NT2/D1 (cell line): ENCODE measurements around the gene PPP1R14D.

ENCODE experiments used
- DNase-seq: peaks from one replicate; pipeline ENCODE4 v3.0.0-alpha.2; 2011; ENCODE audit warnings: low read depth, low spot score
- H3K27me3 ChIP-seq: 2 replicates; pipeline ENCODE4 v1.6.0; 2011; ENCODE audit warnings: mild to moderate bottlenecking; ENCODE audit not compliant: insufficient read length, insufficient read depth
- H3K36me3 ChIP-seq: 2 replicates; pipeline ENCODE4 v1.6.1; 2011; ENCODE audit warnings: mild to moderate bottlenecking, low read length, mixed read lengths; ENCODE audit not compliant: insufficient read depth, insufficient read length
- H3K4me1 ChIP-seq: 2 replicates; pipeline ENCODE4 v1.5.1; 2011; ENCODE audit not compliant: insufficient read depth, insufficient read length
- H3K4me3 ChIP-seq: 2 replicates; pipeline ENCODE4 v1.5.1; 2011; ENCODE audit warnings: low read depth; ENCODE audit not compliant: insufficient read length
- H3K9ac ChIP-seq: 2 replicates; pipeline ENCODE4 v1.6.0; 2011; ENCODE audit warnings: low read depth; ENCODE audit not compliant: insufficient read length
- H3K9me3 ChIP-seq: 2 replicates; pipeline ENCODE4 v1.5.1; 2011; ENCODE audit warnings: mild to moderate bottlenecking, low read length; ENCODE audit not compliant: insufficient read depth
- SUZ12 ChIP-seq: IDR thresholded peaks from 2 replicates; pipeline ENCODE4 v1.6.1; 2011; ENCODE audit not compliant: insufficient read length, insufficient read depth; ENCODE audit errors: extremely low read depth
- YY1 ChIP-seq: IDR thresholded peaks from 2 replicates; pipeline ENCODE4 v1.6.1; 2011; ENCODE audit not compliant: insufficient read length, insufficient read depth
- ZNF274 ChIP-seq: IDR thresholded peaks from 2 replicates; pipeline ENCODE4 v1.6.1; 2011; ENCODE audit warnings: mild to moderate bottlenecking, low read depth, low read length

The PPP1R14D gene

GRCh38 chr15:40841741-40842140 is 13.2 kb upstream of the PPP1R14D start:
- Histone ChIP-seq H3K4me3 (no peak overlapping the region), H3K36me3 (no peaks in the 10 kb centered on the region), H3K9me3 (no peaks in the 10 kb centered on the region), H3K9ac (no peak overlapping the region), H3K4me1 (peaks cover 8% of the 10 kb centered on the region), H3K27me3 (peaks cover 32% of the 10 kb centered on the region)
- DNase-seq = no peak
- no peak for TF ChIP-seq SUZ12
- TF ChIP-seq ZNF274 = no peak
- TF ChIP-seq YY1 = no peak

- Histone ChIP-seq H3K4me1 (peaks cover 4% of the 10 kb centered on the region), H3K4me3 (no peak overlapping the region), H3K27me3 (peaks cover 22% of the 10 kb centered on the region), H3K36me3 (no peaks in the 10 kb centered on the region), H3K9me3 (no peaks in the 10 kb centered on the region), H3K9ac (no peak overlapping the region)
- no peak for TF ChIP-seq ZNF274
- TF ChIP-seq SUZ12 = no peak
- no peak for TF ChIP-seq YY1
- no peak for DNase-seq
Observed at GRCh38 chr15:40838756-40839155, 10.2 kb upstream of the PPP1R14D start.

GRCh38 chr15:40836020-40836419 is 7.5 kb upstream of the PPP1R14D start:
- TF ChIP-seq ZNF274 = no peak
- TF ChIP-seq SUZ12 = no peak
- TF ChIP-seq YY1 = no peak
- DNase-seq = no peak
- H3K9ac ChIP-seq = no peak overlapping the region
- no peaks in the 10 kb centered on the region for H3K36me3 ChIP-seq
- no peak overlapping the region for H3K4me3 ChIP-seq
- H3K4me1 ChIP-seq = no peaks in the 10 kb centered on the region
- H3K27me3 ChIP-seq = no peaks in the 10 kb centered on the region
- H3K9me3 ChIP-seq = no peaks in the 10 kb centered on the region

- DNase-seq = no peak
- no peaks in the 10 kb centered on the region for H3K36me3 ChIP-seq
- TF ChIP-seq YY1 (no peak), ZNF274 (no peak), SUZ12 (no peak)
- H3K27me3 ChIP-seq = no peaks in the 10 kb centered on the region
- no peaks in the 10 kb centered on the region for H3K4me1 ChIP-seq
- H3K9ac ChIP-seq = no peak overlapping the region
- no peak overlapping the region for H3K4me3 ChIP-seq
- H3K9me3 ChIP-seq = no peaks in the 10 kb centered on the region
Observed at GRCh38 chr15:40832903-40833302, 4.4 kb upstream of the PPP1R14D start.

- Histone ChIP-seq H3K9me3 (no peaks in the 10 kb centered on the region), H3K9ac (no peak overlapping the region), H3K4me3 (no peak overlapping the region), H3K4me1 (no peaks in the 10 kb centered on the region), H3K27me3 (no peaks in the 10 kb centered on the region), H3K36me3 (no peaks in the 10 kb centered on the region)
- no peak for DNase-seq
- TF ChIP-seq YY1 (no peak), ZNF274 (no peak), SUZ12 (no peak)
Observed at GRCh38 chr15:40831861-40832260, 3.4 kb upstream of the PPP1R14D start.

GRCh38 chr15:40830884-40831283 is 2.4 kb upstream of the PPP1R14D start:
- H3K9ac ChIP-seq = no peak overlapping the region
- H3K27me3 ChIP-seq = no peaks in the 10 kb centered on the region
- DNase-seq = no peak
- no peak for TF ChIP-seq ZNF274
- no peak for TF ChIP-seq SUZ12
- no peak for TF ChIP-seq YY1
- no peaks in the 10 kb centered on the region for H3K4me1 ChIP-seq
- no peaks in the 10 kb centered on the region for H3K9me3 ChIP-seq
- H3K4me3 ChIP-seq = no peak overlapping the region
- H3K36me3 ChIP-seq = no peaks in the 10 kb centered on the region

GRCh38 chr15:40829115-40829514 is 607 bp upstream of the PPP1R14D start:
- no peak overlapping the region for H3K4me3 ChIP-seq
- H3K9ac ChIP-seq = no peak overlapping the region
- no peak for TF ChIP-seq YY1
- no peak for TF ChIP-seq ZNF274
- no peak for TF ChIP-seq SUZ12
- H3K36me3 ChIP-seq = no peaks in the 10 kb centered on the region
- no peaks in the 10 kb centered on the region for H3K9me3 ChIP-seq
- H3K4me1 ChIP-seq = no peaks in the 10 kb centered on the region
- no peaks in the 10 kb centered on the region for H3K27me3 ChIP-seq
- DNase-seq = no peak

- TF ChIP-seq YY1 = no peak
- H3K9ac ChIP-seq = no peak overlapping the region
Observed at GRCh38 chr15:40826423-40827075, 2.0 kb downstream of the PPP1R14D start.

More at GRCh38 chr15:40826423-40827075, 2.0 kb downstream of the PPP1R14D start:
- Histone ChIP-seq H3K4me3 (no peak overlapping the region), H3K36me3 (no peaks in the 10 kb centered on the region), H3K27me3 (no peaks in the 10 kb centered on the region), H3K4me1 (no peaks in the 10 kb centered on the region), H3K9me3 (no peaks in the 10 kb centered on the region)
- DNase-seq = no peak
